T-helper 22 cell (primary cell): ENCODE data around the gene ZG16B.

ENCODE experiments used
- DNase-seq: peaks from one replicate; pipeline ENCODE4 v3.0.0-alpha.2; 2020; ENCODE audit warnings: low read depth

ZG16B gene

DNA sequence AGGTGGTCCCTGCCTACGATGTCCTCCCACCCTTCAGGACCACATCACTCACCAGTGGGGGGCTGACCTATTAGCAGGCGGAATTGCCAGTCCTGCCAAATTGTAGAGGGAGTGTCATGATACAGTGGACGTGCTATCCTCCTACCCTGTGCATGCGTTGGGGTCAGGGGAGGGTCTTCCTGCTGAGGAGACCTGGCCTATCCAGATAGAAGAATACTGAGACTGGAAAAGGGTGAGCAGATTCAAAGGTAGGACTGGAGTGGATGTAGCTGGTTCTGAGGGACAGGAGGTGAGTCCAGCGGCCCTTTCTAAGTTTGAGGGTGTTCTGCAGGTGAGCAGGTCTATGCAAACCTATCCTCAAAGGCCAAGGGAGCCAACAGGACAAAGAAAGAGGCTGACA, 23.8 kb upstream of the ZG16B start:
- DNase-seq = no peak

DNA sequence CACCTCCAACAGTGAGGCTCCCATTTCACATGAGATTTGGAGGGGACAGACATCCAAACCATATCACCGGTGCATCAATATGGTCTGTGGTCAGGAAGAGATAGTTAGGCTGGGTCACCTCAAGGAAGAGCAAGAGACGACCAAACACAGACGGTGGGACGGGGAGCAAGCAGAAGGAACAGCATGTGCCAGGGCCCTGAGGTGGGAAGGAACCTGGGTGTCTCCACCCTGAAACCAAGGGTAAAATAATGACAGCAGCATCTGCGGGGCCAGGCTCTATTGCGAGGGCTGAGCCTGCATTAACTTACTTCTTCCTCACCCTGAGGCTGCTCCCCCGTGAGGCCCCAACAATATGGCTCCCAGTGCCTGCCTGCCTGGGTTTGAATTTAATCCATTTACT, 21.9 kb upstream of the ZG16B start:
- DNase-seq = no peak

DNA sequence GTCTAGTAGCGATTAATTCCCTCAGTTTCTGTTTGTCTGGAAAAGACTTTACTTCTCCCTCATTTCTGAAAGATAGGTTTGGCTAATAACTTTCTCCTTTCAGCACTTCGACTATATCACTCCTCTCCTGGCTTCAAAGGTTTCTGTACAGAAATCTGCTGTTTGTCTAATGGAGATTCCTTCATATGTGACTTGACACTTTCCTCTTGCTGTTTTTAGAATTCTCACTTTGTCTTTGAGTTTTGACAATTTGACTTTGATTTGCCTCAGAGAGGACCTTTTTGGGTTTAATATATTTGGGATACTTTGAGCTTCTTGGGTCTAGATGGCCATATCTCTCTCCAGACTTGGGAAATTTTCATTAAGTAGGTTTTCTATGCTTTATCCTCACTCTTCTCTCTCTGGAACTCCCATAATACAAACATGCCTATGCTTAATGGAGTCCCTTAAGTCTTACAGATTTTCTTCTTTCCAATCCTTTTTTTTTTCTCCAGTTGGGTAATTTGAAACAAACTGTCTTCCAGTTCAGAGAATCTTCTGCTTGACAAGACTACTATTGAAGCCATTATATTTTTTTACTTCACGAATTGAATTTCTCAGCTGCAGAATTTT, 20.8 kb upstream of the ZG16B start:
- no peak for DNase-seq

DNA sequence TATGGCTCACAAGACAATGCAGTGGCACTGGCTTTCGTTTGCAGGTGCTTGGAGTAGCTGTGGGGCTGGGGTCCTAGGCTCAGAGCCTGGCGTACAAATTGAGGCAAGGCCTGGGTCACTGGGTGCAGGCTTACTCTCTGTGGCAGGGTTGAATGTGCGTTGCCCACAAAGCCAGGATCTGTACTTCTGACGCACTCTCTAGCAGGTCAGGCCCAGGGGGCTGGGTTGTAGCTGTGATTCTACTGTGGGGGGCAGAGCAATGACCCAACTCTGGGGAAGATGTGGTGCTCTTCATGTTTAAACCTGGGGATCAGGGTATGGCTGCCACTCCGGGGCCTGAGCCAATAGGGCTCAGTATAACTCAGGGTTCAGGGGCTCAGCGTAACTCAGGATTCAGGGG, 19.5 kb upstream of the ZG16B start:
- no peak for DNase-seq

DNA sequence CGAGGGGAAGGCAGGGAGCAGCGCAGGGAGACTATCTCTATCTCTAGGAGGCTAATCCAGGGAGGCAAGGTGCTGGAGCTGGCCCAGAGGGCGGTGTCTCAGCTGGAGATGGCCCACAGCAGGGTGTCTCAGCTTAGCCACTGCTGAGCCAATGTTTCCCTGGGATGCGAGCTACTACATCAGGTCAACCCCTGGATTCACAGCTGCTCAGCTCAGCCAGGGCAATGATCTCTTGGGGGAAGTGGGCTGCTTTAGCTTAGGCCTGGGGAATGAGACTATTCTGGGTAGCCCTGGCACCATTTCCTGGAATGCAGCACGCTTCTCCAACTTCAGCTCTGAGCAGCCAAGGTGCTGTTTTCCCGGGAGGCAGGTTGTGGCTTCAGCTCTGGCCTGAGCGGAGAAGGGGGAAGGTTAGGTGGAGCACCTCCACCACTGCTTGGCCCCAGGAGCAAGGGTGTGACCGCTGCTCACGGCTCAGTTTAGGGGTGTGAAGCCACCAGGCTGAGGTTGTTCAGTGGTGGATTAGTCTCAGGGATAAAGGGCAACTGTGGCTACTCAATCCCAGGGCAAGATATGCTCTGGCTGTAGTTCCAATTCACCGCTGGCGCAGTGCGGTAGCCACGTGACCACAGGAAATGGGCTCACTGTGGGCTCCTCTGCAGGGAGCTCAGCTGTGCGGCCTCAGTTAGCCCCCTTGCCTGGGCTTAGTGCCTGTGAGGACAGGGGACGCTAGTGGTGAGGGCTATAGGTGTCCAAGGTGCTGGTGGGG, 18.2 kb upstream of the ZG16B start:
- DNase-seq = no peak

DNA sequence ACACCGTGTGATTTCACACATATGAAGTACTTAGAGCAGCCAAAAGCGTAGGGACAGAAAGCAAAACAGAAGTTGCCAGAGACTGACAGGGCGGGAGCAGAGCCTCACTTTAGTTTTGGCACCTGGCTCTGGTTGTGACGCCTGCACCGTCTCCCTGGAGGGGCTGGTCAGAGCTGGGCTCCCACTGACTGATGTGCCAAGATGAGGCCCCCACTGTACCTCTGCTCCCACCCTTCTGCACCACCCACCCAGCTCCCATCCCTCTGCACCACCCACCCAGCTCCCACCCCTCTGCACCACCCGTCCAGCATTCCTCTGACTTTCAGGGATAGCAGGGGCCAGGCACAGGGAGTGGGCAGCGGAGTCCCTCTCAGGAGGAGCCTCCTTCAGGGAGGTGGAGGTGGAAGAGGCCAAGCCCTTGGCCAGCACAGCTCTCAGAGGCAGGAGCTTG, 16.3 kb upstream of the ZG16B start:
- DNase-seq = no peak

DNA sequence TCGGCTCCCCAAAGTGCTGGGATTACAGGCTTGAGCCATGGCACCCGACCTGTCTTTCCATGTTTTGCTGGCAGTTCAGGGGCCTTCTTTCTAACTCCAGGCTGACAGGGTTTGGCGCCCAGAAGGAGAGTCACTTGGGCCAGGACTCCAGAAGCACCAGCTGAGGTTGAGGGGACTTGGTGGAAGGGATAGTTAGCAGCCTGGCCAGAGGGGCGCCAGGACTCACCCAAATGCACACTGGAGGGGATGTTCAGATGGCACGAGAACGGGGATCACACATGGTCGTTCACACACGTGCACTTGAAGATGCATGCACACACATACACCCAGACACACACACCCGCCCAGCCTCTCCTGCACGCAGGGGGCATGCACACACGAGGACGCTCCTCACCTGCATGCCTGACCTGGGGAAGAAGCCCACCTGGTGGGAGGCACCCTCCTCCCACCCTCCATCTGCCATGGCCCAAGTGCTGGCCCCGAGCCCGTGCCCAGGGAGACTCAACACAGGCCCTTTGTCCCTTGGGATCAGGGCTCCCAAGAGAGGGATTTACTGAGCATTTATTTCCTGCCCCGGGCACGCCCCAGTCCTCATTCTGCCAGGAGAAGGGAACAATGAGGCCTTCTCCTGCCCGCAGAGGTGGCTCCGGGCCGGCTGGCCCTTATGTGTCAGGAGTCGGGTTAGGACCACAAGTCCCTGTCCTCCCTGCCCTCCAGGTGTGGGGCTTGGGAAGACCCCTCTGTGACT, 15.4 kb upstream of the ZG16B start:
- no peak for DNase-seq

DNA sequence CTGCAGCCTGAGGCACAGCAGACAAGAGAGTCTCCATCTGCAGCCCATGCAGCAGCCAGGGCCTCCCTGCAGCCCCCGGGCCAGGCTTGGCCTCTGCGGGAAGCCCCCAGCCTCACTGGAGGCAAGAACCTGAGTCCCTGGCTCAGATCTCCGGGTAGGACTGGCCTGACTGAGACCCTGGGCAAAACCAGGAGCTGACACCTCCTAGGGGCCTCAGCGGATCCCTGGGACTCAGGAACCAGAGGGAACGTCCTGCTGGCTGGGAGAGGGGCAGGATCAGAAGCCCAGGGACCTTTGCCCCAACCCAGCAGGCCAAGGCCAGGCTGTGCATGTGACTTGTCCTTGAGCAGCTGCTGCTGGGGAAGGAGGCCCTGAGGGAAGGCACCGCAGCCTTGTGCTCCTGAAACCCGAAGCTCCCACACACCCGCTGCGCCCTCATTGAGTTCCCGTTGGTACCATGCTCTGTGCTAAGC, 14.8 kb upstream of the ZG16B start:
- no peak for DNase-seq

DNA sequence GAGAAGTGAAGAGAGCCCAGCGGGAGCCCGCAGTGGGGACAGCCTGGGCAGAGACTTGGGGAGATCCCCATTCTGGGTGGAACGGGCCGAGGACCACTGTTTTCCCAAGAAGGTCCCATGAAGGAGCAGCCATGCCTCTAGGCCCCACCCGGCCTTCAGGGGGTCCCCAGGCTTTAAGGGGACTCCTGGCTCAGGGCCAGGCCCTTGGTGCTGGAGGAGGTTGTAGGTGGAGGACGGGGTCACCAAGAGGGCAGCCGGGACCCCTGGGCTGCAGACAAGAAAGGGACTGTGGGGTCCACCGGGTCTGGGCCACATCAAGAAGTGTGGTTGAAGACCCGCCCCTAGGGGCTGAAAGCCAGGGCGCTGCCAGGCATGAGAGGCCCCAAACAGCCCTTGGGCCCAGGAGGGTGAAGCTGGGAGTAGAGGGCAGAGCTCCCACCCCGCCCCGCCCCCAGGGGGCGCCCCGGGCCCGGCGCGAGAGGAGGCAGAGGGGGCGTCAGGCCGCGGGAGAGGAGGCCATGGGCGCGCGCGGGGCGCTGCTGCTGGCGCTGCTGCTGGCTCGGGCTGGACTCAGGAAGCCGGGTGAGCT, 13.3 kb upstream of the ZG16B start, which contains the start of gene PRSS21:
PRSS21 (plus strand) TSS at position 487 of the 589 bp plus-strand sequence; CDS start at position 519, 32 bp downstream.
- no peak for DNase-seq

DNA sequence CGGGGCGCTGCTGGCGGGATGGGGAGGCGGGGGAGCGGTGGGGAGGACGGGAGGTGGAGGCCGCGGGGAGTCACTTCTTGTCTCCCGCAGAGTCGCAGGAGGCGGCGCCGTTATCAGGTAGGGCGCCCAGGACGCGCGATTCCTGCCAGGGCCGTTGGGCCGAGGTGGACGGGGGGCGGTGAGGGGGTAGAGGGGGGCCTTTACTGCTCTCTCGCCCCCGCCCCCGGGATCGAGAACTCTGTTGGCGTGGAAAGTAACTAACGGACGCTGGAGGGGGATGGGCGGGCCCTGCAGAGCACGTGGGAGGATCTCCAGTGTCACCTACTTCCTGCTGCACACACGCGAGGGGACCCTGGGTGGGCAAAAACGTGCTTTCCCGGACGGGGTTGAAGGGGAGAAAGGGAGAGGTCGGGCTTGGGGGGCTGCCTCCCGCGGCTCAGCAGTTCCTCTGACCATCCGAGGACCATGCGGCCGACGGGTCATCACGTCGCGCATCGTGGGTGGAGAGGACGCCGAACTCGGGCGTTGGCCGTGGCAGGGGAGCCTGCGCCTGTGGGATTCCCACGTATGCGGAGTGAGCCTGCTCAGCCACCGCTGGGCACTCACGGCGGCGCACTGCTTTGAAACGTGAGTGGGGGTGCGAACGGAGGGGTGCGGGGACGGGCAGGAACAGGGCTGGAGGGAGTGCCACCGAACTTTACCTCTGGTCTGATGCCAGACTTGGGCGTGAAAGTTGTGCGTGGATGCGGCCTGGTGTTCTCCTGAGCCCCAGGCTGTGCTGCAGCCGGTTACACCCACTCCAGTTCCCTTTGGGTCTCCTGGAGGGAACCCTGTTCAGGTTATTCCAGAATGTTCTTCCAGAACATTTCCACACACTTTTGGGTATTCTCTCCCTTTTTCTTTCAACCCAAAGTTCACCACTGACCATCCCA, 12.5 kb upstream of the ZG16B start:
- DNase-seq = no peak

DNA sequence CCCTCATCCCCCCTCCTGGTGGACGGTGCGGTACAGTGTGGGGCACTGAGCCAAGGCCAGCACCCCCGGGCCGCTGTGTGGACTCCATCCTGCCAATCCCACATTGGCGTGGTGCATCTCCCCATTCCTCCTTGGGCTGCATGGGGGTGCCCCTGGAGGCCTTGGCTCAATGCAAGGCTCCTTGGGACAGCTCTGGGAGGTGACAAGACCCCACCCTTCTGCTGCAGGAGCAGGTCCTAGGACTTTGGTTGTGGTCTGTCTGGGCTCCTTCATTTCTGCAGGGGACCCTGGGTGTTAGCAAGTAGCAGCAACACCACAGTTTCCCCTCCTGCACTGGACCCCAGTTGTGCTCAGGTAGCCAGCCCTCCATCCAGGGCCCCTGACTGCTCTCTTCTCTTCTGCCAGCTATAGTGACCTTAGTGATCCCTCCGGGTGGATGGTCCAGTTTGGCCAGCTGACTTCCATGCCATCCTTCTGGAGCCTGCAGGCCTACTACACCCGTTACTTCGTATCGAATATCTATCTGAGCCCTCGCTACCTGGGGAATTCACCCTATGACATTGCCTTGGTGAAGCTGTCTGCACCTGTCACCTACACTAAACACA, 11.7 kb upstream of the ZG16B start:
- DNase-seq = no peak

DNA sequence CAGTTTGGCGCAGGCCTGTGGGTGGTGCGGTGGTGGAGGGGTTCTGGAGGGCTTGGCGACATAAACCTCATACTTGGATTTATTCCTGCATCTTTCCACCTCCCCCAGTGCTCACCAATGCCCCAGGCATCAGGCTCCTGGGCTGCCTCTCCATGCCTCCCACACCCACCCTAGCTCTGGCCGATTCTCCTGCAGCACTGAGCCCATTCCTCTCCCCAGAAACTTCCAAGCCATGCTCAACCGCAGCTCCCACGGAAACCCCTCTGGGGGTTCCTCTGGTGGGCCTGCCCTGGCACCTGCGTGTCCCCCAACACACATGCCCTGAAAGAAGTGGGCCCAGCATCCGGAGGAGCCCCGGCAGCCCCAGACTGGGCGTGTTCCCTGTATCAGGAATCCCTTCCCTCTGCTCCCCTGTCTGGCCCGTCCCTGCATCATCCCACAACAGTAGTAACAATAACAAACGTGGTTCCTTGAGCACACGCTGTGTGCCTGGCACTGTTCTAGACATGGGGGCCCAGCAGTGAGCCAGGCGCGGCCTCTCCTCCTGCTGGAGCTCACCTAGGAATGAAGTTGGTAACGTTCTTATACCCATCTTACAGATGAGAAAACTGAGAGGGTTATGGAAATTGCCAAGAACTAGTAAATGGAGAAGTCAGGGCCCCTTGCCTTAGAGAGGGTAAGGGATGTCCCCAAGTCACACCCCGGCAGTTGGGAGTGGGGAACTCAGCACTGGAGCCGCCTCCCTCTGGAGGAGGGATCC, 10.7 kb upstream of the ZG16B start:
- no peak for DNase-seq

DNA sequence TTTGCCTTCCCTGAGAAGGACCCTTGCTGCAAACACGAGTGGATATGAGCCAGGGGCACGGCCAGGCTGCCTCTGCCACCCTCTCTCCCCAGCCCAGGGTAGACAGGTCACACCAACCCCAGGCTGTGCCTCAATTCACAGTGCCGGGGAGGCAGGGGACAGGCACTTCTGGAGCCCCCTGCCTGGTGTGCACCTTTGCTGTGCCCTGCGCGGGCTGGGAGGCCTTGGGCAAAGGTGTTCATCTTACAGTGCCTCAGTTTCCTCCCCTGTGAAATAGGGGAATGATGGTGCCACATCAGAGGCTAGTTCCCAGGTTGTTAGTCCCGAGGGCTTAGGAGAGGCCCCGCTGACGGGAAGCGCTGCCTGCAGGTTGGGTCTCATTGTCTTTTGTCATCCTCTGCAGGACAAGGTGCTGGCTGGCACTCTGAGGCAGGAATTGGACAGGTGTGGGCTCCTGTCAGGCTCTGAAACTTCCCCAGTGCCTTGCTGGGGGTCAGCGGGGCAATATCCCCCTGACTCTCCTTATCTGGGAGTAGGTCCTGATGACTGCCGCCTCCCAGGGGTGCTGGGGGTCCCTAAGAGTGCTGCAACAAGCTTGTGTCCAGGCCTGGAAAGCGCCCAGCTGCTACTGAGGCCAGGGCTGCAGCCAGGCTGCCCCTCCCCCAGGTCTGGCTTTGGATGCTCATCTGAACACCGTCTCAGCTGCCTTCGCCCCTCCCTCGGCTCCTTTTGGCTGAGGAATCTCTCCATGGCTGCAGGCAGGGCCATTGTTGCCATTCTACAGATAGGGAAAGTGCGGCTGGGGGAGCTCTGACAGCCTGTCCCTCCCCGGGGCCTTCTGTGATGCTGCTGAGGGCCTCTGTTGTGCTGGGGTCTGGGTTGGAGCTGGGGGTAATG, 9.9 kb upstream of the ZG16B start:
- DNase-seq = no peak

DNA sequence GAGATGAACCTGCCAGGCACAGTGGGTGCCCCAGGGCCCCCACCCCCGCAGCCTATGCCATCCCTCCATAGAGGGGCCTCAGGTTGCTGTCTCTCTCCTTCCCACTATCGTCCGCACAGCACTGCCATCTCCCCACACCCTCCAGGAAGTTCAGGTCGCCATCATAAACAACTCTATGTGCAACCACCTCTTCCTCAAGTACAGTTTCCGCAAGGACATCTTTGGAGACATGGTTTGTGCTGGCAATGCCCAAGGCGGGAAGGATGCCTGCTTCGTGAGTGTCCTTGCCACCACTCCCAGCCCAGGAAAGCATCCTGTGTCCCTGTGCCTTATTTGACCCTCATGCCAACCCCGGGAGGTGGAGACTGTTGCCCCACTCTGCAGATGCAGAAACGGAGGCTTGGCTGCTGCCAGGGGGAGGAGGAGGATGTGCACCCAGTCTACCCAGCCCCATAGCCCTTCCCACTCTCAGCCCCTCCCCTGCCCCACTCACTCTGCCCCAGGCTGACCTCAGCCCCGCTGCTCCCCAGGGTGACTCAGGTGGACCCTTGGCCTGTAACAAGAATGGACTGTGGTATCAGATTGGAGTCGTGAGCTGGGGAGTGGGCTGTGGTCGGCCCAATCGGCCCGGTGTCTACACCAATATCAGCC, 9.1 kb upstream of the ZG16B start:
- DNase-seq = no peak

DNA sequence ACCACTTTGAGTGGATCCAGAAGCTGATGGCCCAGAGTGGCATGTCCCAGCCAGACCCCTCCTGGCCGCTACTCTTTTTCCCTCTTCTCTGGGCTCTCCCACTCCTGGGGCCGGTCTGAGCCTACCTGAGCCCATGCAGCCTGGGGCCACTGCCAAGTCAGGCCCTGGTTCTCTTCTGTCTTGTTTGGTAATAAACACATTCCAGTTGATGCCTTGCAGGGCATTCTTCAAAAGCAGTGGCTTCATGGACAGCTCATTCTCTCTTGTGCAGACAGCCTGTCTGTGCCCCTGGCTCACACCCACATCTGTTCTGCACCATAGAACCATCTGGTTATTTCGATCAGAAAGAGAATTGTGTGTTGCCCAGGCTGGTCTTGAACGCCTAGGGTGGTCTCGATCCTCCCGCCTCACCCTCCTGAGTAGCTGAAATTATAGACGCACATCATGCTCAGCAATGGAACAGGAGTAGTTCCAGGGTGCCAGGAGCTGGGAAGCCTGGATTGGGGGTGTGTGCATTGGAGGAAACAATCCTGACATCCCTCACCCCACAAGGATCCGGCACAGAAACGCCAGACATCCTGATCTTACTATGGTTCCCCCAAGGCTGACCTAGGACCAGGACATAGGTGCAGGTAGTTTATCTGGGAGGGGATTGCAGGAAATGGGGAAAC, 8.5 kb upstream of the ZG16B start:
- no peak for DNase-seq

DNA sequence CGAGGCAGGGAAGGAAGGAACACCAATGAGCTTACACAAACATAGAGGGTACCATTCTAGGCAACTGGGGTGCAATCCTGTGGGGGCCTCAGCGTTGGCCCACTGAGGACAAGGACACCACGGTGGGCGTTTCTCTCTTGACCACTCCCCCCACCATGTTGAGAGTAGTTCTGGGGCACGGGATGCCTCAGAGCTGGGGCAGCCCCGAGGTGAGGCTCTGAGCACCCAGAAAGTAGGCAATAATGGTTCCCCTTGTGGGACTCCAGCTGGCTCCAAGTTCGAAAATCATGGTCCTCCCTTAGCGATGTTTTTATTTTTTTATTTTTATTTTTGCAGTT, 8.0 kb upstream of the ZG16B start:
- DNase-seq = no peak

DNA sequence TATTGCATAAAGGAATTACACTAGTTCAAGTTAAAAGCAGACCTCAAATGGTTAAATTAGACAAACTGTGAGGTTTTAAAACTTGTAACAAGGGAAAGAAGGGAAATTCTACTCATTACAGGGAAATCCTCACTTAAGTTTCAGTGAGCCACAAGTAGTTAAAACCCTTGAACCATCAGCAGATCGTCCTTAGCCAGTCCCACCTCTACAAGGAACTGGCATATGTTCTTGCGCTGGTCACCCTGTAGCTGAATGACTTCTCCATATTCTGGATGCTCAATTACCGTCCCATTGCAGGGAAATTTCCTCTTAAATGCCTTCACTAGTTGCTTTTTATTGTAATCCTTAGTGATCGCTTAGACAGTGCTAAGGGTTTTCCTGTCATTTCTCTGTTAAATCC, 7.6 kb upstream of the ZG16B start:
- DNase-seq = no peak

DNA sequence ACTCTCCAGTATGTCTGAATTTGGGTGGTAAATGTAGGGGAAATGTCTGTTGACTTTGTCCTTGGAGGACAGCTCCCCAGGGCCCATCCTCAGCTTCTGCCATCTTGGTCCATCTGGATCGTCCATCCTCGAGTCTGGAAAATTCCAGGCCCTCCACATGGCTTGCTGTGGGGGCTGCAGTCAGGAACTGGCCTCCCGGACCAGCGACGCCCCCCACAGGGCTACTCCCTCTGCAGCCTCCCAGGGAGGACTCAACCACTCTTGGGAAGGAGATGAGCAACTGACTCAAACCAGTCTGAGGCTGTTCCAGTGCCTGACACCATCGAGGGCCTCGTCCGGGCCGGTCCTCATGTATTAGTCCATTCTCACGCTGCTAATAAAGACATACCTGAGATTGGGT, 5.5 kb upstream of the ZG16B start:
- no peak for DNase-seq
